ENCODE results near the gene SFT2D1.

SFT2D1 gene

DNA sequence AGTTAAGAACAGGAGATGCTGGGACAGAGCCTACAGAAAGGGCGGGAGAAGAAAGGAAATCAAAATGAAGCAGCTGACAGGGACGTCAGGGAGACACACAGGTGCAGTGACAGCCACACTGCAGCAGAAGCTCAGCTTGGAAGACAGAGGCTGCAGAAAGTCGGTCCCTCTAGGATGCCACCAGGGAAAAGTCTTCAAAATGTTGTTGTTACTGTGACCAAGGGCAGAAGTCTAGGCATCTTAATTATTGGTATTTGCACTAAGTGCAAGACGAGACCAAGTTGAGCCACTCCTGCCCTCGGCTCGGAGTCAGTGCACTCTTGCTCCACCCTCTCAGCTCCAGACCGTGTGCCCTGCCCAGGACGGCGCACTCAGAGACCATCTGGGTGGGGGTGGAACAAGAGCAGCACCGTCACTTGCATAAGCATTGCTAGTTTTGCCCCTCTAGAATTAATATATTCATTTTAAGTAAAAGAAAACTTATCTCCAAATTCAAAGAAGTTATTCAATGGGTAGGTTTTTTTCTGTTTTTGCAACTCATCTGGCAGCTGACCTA is 36.7 kb downstream of the SFT2D1 start:
- no peak for DNase-seq

DNA sequence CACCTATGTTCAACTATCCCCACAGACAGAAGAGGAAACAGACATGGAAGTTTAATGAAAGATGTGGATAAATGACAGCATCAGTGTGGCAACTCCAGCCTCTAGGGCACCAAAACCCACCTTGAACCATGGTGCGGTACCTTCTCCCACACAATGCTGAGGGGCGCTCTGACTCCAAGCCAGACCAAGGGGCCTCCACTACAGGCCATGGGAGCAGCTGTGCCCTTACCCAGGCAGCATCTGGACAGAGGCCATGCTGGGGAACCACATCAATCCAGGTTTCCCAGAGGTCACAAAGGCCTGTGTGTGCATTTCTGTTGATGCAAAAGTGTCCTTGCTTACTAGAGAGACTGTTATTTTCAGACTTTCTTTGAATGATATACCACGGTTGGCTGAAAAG is 38.2 kb downstream of the SFT2D1 start:
- no peak for DNase-seq

DNA sequence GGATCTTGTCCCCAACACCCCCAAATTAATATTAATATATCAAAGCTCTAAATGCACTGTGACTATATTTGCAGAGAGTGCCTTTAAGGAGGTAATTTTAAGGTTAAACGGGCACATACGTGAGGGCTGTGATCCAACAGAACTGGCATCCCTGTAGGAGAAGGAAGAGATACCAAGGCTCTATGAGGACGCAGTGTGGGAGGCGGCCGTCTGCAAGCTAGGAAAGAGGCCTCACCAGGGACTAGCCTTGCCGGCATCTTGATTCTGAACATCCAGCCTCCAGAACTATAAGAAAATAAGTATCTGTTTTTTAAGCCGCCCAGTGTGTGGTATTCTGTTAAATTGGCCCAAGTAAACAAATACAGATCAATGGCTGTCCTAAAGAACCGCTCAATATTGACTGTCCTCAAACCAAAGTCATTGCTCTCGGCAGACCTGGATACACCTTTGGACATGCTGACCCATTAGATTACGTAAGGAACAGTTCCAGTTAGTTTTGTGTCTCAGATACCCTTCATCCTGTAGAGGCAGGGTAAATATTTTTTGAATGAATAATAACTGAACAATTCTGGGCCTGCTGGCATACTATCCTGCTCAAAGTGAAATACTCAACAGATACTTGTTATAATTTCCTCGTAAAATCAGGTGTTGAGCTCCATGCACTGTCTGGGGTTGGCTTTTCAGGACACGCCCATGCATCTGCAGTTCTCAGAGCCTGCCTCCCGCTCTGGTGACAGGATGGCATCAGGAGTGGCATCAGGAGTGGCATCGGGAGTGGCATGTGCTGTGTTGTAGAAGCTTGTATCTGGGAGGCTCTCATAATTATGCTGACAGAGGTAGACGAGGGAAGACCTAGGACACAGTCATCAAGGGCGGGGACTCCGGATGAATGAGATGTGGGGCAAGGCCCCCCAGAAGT is 40.5 kb downstream of the SFT2D1 start:
- DNase-seq: no peak

DNA sequence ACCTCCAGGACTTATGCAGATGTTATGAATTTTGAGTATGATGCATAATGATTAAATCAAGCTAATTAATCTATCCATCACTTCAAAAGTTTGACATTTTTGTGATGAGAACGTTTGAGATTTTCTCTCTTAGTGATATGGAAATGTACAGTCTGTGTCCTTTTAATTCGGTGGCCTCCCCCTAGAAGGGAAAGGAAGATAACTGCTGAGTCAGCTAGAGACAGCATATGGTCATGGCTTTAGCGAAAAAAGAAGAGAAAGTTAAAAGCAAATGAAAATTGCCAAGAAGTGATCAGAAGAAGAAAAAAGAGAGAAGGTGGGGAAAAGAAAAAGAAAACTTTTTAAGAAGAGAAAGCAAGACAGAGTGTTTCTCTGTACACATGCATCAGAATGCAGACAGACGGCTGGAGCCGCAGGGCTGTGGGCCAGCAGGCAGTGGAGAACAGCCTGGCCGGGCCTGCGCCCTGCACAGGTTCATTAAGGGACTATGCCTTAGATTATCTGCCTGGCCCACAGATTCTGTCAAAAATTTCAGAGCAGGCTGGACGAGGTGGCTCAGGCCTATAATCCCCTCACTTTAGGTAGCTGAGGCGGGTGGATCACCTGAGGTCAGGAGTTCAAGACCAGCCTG is 41.9 kb downstream of the SFT2D1 start:
- no peak for DNase-seq

DNA sequence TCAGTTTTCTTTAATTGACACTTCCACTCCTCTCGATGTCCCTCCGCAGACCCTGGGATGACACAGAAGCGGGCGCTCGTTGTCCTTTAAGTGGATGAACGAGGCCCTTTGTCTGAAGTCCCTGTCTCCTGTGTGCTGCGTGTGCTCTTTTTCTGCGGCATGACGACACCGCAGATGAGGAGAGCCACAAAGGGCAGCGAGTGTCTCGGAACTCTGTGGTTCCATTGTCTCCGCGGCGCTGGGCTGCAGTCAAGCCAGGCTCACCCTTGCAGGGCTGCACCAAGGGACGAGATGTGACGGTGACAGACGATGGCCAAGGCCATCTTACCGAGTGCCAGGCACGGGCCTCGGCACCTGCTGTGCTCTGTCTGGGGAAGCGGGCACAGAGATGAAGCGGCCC is 44.7 kb downstream of the SFT2D1 start:
- DNase-seq: no peak

DNA sequence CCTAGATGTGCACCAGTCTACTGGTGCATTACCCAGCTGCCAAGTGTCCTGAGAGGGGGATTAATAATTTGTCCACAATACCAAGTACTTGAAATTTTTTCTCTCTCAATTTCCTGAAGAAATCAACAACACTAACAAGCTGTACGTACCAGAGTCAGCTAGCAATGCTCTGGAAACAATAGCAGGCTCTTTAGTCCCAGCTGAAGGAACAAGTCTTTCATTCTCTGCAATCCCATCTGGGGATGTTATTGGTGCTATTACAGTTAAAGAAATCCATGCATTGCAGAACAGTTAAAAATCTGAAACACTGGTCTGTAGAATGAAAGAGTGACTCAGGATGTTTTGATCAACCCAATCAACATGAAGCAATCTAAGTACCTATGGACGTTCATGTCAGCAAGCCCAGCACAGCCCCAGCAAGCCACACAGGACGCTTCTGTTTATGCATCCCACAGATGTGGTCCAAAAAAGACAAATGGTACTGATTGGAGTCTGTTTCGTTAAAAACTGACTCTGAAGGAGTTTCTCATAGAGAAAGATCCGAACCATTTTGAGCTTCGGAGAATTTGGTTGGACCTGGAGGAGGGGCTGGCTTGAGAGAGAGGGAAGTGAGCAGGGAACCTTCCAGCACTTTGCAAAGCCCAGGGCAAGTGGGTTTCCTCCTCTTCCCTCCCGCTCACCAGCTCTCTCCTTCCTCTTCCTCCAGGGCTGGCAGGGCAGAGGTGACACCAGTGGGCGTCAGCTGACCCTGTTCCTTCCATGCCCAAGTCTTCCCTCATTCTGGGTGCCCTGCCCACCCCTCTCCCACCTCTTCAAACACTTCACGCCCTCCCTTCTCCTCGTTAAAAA is 46.1 kb downstream of the SFT2D1 start:
- no peak for DNase-seq

DNA sequence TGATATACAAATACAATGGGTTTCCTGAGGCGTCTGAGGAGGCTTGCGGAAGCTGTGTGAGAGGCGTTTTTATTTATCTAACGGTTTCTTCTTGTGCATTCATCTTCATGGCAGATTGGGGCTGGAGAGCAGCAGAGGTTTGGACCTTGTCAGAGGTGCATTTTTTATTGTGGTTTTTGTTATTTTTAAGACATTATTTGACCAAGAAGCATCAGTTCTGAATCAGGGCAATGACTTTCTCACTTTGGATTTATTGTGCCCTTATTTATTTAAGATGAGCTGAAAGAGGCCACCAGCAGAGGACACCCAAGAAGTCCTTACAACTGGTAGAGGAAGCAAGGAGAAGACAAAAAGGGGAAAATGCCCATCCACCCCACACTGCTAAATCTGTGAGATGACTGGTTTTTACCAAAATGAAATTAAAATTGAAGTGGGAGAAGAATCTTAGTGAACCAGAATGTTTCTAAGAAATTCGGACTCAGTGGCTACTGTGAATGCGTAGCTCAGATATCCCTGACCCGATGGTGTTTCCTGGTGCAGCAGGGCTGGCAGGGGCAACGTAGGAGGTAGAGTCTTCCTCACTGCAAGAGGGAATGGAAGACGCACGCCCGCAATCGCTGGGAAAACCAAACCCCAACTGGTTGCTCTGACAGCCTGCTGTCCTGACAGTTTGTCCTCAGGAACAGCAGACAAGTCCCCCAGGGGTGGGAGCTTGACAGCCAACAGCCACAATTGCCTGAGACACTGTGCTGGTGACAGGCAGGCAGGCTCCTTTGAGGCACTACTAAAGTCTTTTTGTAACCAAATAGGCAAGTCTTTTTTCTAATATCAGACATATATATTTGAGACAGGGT is 48.4 kb downstream of the SFT2D1 start:
- no peak for DNase-seq

DNA sequence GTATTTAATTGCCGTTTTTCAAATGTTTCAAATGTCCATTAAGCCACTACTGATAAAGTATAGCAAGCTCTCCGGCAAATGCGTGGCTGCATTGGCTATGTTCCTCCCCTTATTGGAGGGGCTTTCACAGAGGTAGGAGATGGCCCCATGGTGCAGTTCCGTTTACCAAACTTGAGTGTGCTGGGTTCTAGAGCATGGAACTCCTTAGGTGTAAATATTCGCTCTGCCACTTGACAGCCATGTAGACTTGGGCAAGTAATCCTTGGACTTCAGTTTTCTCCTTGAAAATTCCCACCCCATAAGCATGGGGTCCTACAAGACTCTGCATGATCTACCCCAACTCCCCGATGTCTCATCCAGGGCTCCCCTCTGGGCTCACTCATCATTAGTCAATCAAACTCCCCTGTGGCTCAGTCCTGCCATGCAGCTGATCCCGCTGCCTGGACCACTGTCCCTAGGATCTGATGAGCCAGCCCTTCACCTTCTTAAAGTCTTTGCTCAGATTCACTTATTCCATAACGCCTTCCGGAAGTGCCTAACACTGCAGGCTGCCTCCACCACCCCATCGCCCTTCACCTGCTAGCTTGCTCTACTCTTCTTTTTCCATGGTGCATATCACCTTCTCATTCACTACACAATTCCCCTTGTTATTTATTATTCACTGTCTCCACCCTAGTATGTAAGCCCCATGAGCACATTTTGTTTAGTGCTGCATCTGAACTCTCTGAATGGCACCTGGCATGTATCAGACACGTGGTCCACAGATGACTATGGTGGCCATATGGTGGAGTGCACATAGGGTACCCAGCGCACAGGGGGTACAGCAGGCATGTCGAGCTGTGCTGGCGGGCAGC is 52.9 kb downstream of the SFT2D1 start:
- no peak for DNase-seq

DNA sequence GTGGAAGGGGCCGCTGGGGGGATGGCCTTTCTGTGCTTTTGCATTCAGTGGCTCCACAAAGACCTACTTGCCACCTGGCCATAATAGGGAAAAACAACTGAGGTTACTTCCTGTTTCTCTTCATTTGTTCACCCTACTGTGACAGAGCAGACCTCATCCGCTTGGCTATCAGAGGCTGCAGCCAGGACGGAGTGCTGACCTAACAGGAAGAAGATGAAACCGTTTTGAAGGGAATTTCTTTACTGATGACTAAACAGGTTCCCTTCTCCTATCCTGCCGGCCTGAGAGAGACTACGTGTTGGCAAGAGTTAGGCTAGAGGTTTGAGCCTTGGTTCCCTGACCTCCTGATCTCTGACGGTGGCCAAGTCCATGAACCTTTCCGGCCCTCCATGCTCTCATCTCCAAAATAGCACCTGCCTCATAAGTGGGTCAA is 55.5 kb downstream of the SFT2D1 start:
- no peak for DNase-seq

DNA sequence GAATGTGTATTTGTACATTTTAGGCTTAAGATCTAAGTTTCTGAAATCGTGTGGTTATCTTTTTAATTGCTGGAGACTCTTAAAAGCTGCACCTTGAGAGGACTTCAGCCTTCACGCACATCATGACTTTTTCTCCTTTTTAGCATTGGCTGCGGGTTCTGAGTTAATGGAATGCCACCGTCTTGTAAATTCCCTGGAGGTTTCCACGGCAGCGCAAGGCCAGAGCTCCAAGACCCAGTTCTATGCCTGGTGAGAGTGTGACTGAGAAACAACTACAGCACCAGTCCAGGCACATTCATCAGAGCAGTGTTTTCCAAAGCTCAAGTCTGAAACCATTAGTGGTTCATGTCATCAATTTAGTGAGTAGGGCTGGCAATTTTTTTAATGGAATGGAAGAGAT is 57.1 kb downstream of the SFT2D1 start:
- no peak for DNase-seq

DNA sequence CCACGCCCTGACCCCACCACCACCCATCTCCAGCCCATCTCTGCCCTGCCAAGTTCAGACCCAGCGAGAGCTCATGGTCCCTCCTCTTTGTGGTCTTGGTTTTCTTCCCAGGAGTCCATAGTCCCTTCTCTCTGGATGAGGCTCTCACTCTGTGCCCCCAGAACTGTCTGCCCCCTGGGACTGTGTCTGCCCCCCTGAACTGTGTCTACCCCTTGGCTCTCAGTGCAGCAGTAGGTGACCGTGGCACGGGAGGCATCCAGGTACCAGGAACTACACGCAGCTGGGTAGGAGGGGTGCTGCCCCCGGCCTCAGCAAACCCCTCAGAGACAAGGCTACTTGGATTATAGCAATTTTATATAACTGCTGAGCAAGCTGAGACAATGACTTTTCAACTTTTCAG is 57.7 kb downstream of the SFT2D1 start:
- no peak for DNase-seq

DNA sequence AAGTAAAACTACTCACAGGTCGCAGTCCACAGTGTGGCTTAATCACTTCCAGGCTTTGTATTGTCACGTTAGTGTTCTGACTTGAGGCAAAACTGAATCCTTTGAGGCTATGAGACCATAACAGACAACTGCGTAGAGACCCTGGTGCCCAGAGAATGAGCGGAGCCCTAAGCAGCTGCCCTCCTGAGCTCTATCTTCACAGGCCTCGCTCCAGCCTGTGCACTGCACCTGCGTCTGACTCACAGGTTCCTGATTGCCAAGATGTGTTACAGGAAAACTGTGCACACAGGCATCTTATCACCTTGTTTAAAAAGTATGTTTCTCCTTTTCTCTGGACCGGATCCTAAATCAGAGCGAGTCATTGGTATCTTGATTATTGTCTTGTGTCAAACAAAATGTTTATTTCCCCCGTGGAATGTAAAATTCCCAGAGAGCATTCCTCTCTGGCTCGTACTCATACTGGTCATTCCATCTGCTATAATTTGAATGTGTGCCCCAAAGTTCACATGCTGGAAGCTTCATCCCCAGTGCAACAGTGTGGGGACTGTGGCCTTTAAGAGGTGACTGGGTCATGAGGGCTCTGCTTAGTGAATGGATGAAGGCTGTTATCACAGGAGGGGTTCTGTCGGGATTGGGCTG is 59.8 kb downstream of the SFT2D1 start:
- no peak for DNase-seq

DNA sequence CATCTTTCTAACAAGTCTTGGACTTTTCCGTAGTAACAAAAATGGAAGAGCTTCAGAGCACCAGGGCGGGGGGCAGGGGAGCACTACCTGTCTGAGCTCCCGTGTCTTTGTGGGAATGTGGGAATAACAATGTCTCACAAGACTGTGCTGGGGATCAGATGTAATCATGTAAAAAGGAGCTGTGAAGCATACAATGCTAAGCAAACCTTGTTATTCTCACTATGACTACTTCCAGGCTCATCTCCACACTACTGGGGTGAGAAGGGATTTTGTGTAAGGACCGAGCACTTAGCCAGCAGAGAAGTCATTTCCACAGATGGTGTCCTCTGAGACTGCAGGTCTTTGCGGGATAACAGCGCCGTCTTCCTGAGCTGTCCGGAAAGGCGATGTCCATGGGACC is 61.2 kb downstream of the SFT2D1 start:
- no peak for DNase-seq

DNA sequence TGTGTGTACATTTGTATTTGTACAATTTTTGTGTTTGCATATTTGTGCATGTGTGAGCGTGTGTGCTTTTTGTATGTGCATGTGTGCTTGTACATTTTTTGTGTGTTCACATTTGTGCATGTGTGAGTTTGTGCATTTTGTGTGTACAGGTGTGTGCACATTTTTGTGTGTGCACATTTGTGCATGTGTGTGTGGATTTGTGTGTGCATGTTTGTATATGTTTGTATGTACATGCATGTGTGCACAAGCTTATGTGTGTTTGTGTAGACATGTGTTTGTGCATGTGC is 63.0 kb downstream of the SFT2D1 start:
- no peak for DNase-seq

DNA sequence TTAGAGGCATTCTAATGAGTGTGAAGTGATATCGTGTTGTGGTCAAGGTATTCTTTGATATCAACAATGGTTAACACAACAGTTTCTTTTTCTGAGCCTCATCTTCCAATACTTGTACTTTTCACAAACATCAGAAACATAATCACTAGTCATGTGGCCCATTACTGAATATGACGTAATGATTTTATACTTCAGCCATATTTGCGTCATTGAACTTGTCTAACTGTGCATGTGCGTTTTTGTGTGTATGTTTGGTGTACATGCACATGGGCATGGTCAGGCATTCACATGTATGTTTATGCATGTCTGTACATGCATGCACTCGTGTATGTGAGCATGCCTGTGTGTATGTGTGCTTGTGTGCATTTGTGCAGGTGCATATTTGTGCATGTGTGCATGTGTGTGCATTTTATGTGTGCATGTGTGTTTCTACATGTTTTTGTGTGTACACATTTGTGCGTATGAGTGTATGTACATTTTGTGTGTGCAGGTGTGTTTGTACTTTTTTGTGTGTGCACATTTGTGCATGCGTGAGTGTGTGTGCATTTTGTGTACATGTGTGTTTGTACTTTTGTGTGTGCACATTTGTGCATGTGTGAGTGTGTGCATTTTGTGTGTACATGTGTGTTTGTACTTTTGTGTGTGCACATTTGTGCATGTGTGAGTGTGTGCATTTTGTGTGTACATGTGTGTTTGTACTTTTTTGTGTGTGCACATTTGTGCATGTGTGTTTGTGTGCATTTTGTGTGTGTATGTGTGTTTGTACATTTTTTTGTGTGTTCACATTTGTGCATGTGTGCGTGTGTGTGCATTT is 63.6 kb downstream of the SFT2D1 start:
- DNase-seq: no peak

DNA sequence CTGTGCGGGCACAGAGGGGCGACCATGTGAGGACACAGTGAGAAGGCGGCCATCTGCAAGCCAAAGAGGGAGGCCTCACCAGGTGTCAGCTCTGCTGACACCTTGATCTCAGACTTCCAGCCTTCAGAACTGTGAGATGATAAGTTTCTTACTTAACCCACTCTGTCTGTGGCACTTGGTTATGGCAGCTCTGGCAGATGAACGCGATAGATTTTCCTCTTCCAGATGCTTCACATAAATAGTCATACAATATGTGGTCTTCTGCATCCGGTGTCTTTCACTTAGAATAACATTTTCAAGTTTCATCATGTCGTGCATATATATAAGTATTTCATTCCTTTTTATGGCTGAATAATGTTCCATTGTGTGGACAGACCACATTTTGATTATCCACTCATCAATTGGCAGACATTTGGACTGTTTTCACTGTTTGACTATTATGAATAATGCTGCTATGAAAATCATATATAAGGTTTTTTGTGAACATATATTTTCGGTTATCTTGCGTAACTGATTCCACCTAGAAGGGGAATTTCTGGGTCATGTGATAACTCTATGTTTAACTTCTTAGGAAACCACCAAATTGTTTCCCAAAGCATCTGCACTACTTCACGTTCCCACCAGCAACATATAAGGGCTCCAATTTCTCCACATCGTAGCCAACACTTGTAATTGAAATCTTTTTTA is 64.3 kb downstream of the SFT2D1 start:
- no peak for DNase-seq

DNA sequence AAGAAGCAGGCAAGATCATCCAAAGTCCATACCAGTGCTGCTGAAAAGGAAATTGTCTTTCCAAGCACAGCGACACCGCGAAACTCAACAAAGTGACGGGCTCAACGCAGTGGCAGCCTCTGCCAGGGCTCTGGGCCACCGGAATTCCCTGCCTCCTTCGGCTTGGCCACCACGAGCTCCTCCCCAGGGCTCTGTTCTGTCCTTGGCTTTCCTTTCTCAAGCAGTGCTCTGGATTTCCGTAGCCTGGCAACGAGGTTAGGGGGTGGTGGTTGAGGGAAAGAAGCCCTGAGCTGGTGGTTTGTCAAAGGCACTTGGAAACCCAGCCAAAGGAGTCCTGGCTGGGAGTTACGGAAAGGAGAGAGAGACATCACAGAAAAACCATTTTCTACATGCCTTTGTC is 65.3 kb downstream of the SFT2D1 start:
- DNase-seq: no peak

DNA sequence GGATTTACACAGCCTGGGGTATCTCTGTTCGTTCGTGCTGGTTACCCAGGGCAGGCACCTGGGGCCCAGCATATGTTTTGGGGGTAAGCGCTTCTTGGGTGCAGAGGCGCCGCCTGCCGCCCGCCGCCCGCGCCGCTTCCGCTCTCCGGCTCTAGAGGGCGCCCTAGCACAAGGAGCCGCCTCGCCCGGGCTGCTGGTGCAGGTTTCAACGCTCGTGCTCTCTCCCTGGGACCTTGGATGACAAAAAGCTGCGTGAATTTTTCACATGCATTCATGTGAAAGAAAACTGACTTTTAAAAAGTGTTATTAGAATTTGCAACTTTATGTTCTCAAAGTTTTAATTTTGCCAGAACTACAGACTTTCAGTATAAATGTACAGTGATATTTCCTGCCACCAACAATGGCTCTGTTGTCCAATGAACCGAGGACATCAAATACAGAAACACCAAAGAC is 66.6 kb downstream of the SFT2D1 start:
- DNase-seq: peak; percentile 38

DNA sequence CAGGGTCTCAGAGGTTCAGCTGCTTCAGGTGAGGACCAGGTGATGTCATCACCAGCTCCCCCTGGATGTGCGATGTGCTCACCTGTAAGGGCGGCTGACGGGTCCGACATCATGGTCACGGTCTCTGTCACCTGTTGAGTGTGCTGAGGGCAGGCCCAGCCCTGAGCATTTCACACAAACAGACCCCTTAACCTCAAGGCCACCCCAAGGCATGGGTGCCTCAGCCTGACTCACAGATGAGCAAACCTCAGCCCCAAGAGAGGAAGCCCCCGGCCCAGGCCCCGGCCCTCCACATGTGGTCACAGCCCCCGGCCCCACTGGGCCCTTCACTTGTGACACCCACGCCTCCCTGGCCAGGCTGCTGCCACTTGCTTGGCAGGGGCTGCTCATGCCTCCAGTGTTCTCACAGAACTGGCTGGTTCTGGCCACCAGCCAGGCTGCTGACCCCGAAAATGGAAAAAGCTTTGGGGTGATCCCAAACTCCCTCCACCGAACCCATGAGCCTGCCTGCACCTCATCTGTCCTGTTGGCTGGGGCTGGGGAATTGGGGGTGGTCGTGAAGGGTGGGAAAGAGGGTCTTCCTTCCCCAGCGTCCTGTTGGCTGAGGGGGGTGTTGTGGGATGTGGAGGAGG is 67.5 kb downstream of the SFT2D1 start:
- no peak for DNase-seq
